Liver (tissue), 9 donors: ENCODE results near the gene RNF4. TPM values are rescaled to one million over a fixed set of nuclear protein-coding genes. Genes with fewer than 3 reads are reported as not detected.

Experiments used
- DNase-seq: peaks from one replicate; pipeline ENCODE4 v3.0.0-alpha.2; 2017; ENCODE audit warnings: low spot score
- H3K27ac ChIP-seq, 2 donors: one replicate each; pipeline ENCODE4 v1.7.0; 2013; ENCODE audit warnings: inconsistent platforms in 2 of 2, low read length in 2 of 2, control low read depth in 1 of 2, low read depth in 1 of 2, mild to moderate bottlenecking in 1 of 2
- H3K27me3 ChIP-seq, 4 donors: one replicate each; pipeline versions ENCODE4 v1.6.1 to v1.7.0; 2013; ENCODE audit warnings: low read length in 3 of 4, inconsistent platforms in 1 of 4, mild to moderate bottlenecking in 1 of 4, moderate library complexity in 1 of 4; ENCODE audit not compliant: control insufficient read depth in 4 of 4, insufficient read depth in 4 of 4
- H3K36me3 ChIP-seq, 4 donors: one replicate each; pipeline versions ENCODE4 v1.6.1 to v1.7.0; 2013; ENCODE audit warnings: low read length in 3 of 4, mild to moderate bottlenecking in 3 of 4, low read depth in 1 of 4, moderate library complexity in 1 of 4; ENCODE audit not compliant: control insufficient read depth in 4 of 4, insufficient read depth in 3 of 4
- H3K4me1 ChIP-seq, 4 donors: one replicate each; pipeline versions ENCODE4 v1.6.1 to v1.7.0; 2013; ENCODE audit warnings: low read length in 3 of 4, mild to moderate bottlenecking in 3 of 4, moderate library complexity in 1 of 4; ENCODE audit not compliant: control insufficient read depth in 4 of 4, insufficient read depth in 4 of 4
- H3K4me3 ChIP-seq, 3 donors: one replicate each; pipeline versions ENCODE4 v1.6.1 to v1.7.0; 2013; ENCODE audit warnings: low read length in 3 of 3, control low read depth in 1 of 3, low read depth in 1 of 3, mild to moderate bottlenecking in 1 of 3
- H3K9ac ChIP-seq, 2 donors: one replicate each; pipeline ENCODE4 v1.7.0; 2013; ENCODE audit warnings: low read length in 2 of 2, mild to moderate bottlenecking in 2 of 2, moderate library complexity in 2 of 2, control low read depth in 1 of 2, low read depth in 1 of 2
- H3K9me3 ChIP-seq, 4 donors: one replicate each; pipeline versions ENCODE4 v1.6.1 to v1.7.0; 2013; ENCODE audit warnings: low read length in 3 of 4; ENCODE audit not compliant: control insufficient read depth in 4 of 4
- EGR1 ChIP-seq, 2 donors: IDR thresholded peaks; 2 replicates each; pipeline ENCODE4 v1.6.1; 2016 to 2018; ENCODE audit warnings: antibody characterized with exemption in 2 of 2, low read depth in 2 of 2
- FOXA1 ChIP-seq: IDR thresholded peaks from 2 replicates; pipeline ENCODE4 v1.6.1; 2016; ENCODE audit warnings: antibody characterized with exemption
- FOXA2 ChIP-seq: IDR thresholded peaks from 2 replicates; pipeline ENCODE4 v1.6.1; 2016; ENCODE audit warnings: antibody characterized with exemption
- GABPA ChIP-seq, 2 donors: IDR thresholded peaks in 1 of 2; conservative IDR thresholded peaks in 1 of 2; 2 replicates each; pipeline ENCODE4 v1.6.1; 2016; ENCODE audit warnings: antibody characterized with exemption in 2 of 2, mild to moderate bottlenecking in 1 of 2, moderate library complexity in 1 of 2
- HNF4A ChIP-seq, 2 donors: conservative IDR thresholded peaks; 2 replicates each; pipeline ENCODE4 v1.6.1; 2016; ENCODE audit warnings: antibody characterized with exemption in 2 of 2, mild to moderate bottlenecking in 2 of 2
- HNF4G ChIP-seq: IDR thresholded peaks from 2 replicates; pipeline ENCODE4 v1.6.1; 2016; ENCODE audit warnings: antibody characterized with exemption
- JUND ChIP-seq, 2 donors: IDR thresholded peaks; 2 replicates each; pipeline ENCODE4 v1.6.1; 2016; ENCODE audit warnings: antibody characterized with exemption in 2 of 2
- NR2F2 ChIP-seq: IDR thresholded peaks from 2 replicates; pipeline ENCODE4 v1.6.1; 2016; ENCODE audit warnings: antibody characterized with exemption
- RAD21 ChIP-seq, 2 donors: IDR thresholded peaks; 2 replicates each; pipeline ENCODE4 v1.6.1; 2016; ENCODE audit warnings: antibody characterized with exemption in 2 of 2, mild to moderate bottlenecking in 2 of 2
- RXRA ChIP-seq, 2 donors: IDR thresholded peaks; 2 replicates each; pipeline ENCODE4 v1.6.1; 2017 to 2018; ENCODE audit warnings: antibody characterized with exemption in 2 of 2, mild to moderate bottlenecking in 1 of 2
- SP1 ChIP-seq: IDR thresholded peaks from 2 replicates; pipeline ENCODE4 v1.6.1; 2018; ENCODE audit warnings: antibody characterized with exemption, mild to moderate bottlenecking
- TAF1 ChIP-seq: conservative IDR thresholded peaks from 2 replicates; pipeline ENCODE4 v1.6.1; 2016; ENCODE audit warnings: antibody characterized with exemption, mild to moderate bottlenecking
- YY1 ChIP-seq: IDR thresholded peaks from 2 replicates; pipeline ENCODE4 v1.6.1; 2016; ENCODE audit warnings: antibody characterized with exemption, mild to moderate bottlenecking
- WGBS: extraction: QIAGEN DNeasy Blood & Tissue Kit; methylation state at CpG from one replicate; pipeline ENCODE4 v1.1.7; 2013; 5-methylcytosine and 5-hydroxymethylcytosine counted together
- polyA plus RNA-seq, 2 donors: library from polyadenylated mRNA; stranded (reverse) in 1 of 2; unstranded in 1 of 2; fragments of 200-250 nt in 1 of 2; fragments of >200 nt in 1 of 2; fragmentation: Nextera tagmentation in 1 of 2; extraction: Ambion mirVana in 1 of 2; gene quantifications; one replicate each; pipeline versions ENCODE4 v1.2.1 to v1.2.3, GENCODE V29; 2013 to 2015
- total RNA-seq, 2 donors: library from RNA; depleted of rRNA; stranded (reverse); fragments of >200 nt; gene quantifications; one replicate each; pipeline ENCODE4 v1.2.3, GENCODE V29; 2014
- TF ChIP-seq, protein P1 (sequence below): IDR thresholded peaks from 2 replicates; pipeline ENCODE4 v1.6.1; 2016; ENCODE audit warnings: antibody characterized with exemption, mild to moderate bottlenecking
- TF ChIP-seq, protein P2 (sequence below): fragments of 150-350 bp; IDR thresholded peaks from 2 replicates; pipeline ENCODE4 v1.5.1; 2017; ENCODE audit warnings: improper control_type of control experiment, low read depth, low read length; ENCODE audit not compliant: missing input control
- TF ChIP-seq, protein P3 (sequence below): IDR thresholded peaks from 2 replicates; pipeline ENCODE4 v1.6.1; 2016; ENCODE audit warnings: antibody characterized with exemption
- TF ChIP-seq, protein P4 (sequence below): IDR thresholded peaks from 2 replicates; pipeline ENCODE4 v1.6.1; 2016; ENCODE audit warnings: antibody characterized with exemption
- TF ChIP-seq, protein P5 (sequence below): IDR thresholded peaks from 2 replicates; pipeline ENCODE4 v1.6.1; 2016; ENCODE audit warnings: antibody characterized with exemption
- donor health status: healthy.
- donor health status: healthy.
- donor health status: healthy.
- donor health status: healthy.
- donor health status: healthy.

Gene RNF4
- total and polyA plus RNA-seq, 4 donors, result 13.0 to 31.0 (median 17.2) TPM

DNA sequence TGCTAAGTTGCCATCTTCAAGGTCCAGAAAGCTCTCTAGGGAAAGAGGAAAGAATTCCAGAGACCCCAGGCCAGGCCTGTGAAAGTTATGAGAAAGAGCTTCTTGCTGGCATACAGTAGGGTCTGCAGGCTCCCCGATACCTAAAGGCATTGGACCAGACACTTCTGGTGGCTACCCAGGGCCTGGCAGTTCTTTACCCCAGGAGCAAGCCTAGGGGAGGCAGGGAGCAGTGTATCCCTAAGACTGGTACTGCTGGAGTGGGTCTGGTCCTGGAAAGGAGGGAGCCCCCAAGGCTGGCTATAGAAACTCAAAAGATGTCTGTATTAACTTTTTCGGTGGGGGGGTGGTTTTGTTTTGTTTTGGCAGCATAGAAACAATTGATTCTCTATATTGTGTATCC, 47.7 kb downstream of the RNF4 start:
- H3K36me3 ChIP-seq, result peaks cover 7 to 38% (median 23%) of the 10 kb centered on the region in 4 donors
- TF ChIP-seq YY1 (no peak), HNF4A (conservative IDR thresholded peaks at IDR 0.05) (no peak), TAF1 (no peak), HNF4G (no peak), NR2F2 (no peak), GABPA (IDR thresholded peaks at IDR 0.05 in 1 of 2, conservative IDR thresholded peaks at IDR 0.05 in 1 of 2) (no peak)
- TF ChIP-seq, protein P1, sequence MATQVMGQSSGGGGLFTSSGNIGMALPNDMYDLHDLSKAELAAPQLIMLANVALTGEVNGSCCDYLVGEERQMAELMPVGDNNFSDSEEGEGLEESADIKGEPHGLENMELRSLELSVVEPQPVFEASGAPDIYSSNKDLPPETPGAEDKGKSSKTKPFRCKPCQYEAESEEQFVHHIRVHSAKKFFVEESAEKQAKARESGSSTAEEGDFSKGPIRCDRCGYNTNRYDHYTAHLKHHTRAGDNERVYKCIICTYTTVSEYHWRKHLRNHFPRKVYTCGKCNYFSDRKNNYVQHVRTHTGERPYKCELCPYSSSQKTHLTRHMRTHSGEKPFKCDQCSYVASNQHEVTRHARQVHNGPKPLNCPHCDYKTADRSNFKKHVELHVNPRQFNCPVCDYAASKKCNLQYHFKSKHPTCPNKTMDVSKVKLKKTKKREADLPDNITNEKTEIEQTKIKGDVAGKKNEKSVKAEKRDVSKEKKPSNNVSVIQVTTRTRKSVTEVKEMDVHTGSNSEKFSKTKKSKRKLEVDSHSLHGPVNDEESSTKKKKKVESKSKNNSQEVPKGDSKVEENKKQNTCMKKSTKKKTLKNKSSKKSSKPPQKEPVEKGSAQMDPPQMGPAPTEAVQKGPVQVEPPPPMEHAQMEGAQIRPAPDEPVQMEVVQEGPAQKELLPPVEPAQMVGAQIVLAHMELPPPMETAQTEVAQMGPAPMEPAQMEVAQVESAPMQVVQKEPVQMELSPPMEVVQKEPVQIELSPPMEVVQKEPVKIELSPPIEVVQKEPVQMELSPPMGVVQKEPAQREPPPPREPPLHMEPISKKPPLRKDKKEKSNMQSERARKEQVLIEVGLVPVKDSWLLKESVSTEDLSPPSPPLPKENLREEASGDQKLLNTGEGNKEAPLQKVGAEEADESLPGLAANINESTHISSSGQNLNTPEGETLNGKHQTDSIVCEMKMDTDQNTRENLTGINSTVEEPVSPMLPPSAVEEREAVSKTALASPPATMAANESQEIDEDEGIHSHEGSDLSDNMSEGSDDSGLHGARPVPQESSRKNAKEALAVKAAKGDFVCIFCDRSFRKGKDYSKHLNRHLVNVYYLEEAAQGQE, result no peak
- H3K9me3 ChIP-seq, result no peaks in the 10 kb centered on the region
- H3K27ac ChIP-seq, result no peak overlapping the region
- no peak overlapping the region for H3K4me3 ChIP-seq
- H3K27me3 ChIP-seq, result no peaks in the 10 kb centered on the region
- DNase-seq, result no peak
- 94% methylated on average over 2 of the region's 2 CpGs for WGBS
- no peaks in the 10 kb centered on the region for H3K4me1 ChIP-seq
- H3K9ac ChIP-seq, result no peak overlapping the region

DNA sequence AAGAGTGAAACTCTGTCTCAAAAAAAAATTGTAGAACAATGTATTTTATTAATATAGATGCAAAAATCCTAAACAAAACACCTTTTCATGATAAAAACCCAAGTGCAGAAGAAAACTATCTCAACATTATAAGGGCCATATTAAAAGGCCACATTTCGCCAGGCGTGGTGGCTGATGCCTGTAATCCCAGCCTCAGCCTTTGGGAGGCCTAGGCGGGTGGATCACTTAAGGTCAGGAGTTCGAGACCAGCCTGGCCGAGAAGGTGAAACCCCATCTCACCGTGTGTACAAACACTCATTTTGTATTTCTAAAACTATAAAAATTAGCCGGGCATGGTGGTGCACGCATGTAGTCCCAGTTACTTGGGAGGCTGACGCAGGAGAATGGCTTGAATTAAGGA, 57.7 kb downstream of the RNF4 start:
- Histone ChIP-seq H3K4me1 (no peaks in the 10 kb centered on the region), H3K27me3 (no peaks in the 10 kb centered on the region), H3K4me3 (no peak overlapping the region), H3K36me3 (no peaks in the 10 kb centered on the region), H3K9me3 (no peaks in the 10 kb centered on the region), H3K9ac (no peak overlapping the region), H3K27ac (no peak overlapping the region)
- 97% methylated on average over 9 of the region's 9 CpGs for WGBS
- DNase-seq, result no peak
- no peak for TF ChIP-seq YY1
- TF ChIP-seq SP1, result no peak
- no peak for TF ChIP-seq RXRA (IDR thresholded peaks at IDR 0.05)
- TF ChIP-seq HNF4G, result no peak
- no peak for TF ChIP-seq RAD21 (IDR thresholded peaks at IDR 0.05)
- no peak for TF ChIP-seq EGR1 (IDR thresholded peaks at IDR 0.05; ENCODE audit: low read depth in 2 of 2)
- TF ChIP-seq, protein P2, sequence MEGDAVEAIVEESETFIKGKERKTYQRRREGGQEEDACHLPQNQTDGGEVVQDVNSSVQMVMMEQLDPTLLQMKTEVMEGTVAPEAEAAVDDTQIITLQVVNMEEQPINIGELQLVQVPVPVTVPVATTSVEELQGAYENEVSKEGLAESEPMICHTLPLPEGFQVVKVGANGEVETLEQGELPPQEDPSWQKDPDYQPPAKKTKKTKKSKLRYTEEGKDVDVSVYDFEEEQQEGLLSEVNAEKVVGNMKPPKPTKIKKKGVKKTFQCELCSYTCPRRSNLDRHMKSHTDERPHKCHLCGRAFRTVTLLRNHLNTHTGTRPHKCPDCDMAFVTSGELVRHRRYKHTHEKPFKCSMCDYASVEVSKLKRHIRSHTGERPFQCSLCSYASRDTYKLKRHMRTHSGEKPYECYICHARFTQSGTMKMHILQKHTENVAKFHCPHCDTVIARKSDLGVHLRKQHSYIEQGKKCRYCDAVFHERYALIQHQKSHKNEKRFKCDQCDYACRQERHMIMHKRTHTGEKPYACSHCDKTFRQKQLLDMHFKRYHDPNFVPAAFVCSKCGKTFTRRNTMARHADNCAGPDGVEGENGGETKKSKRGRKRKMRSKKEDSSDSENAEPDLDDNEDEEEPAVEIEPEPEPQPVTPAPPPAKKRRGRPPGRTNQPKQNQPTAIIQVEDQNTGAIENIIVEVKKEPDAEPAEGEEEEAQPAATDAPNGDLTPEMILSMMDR, result no peak
- TF ChIP-seq NR2F2, result no peak
- TF ChIP-seq JUND (IDR thresholded peaks at IDR 0.05), result no peak
- TF ChIP-seq, protein P3, sequence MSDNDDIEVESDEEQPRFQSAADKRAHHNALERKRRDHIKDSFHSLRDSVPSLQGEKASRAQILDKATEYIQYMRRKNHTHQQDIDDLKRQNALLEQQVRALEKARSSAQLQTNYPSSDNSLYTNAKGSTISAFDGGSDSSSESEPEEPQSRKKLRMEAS, result no peak
- TF ChIP-seq FOXA1, result no peak
- no peak for TF ChIP-seq GABPA (IDR thresholded peaks at IDR 0.05 in 1 of 2, conservative IDR thresholded peaks at IDR 0.05 in 1 of 2)
- TF ChIP-seq FOXA2, result no peak
- TF ChIP-seq, protein P4, sequence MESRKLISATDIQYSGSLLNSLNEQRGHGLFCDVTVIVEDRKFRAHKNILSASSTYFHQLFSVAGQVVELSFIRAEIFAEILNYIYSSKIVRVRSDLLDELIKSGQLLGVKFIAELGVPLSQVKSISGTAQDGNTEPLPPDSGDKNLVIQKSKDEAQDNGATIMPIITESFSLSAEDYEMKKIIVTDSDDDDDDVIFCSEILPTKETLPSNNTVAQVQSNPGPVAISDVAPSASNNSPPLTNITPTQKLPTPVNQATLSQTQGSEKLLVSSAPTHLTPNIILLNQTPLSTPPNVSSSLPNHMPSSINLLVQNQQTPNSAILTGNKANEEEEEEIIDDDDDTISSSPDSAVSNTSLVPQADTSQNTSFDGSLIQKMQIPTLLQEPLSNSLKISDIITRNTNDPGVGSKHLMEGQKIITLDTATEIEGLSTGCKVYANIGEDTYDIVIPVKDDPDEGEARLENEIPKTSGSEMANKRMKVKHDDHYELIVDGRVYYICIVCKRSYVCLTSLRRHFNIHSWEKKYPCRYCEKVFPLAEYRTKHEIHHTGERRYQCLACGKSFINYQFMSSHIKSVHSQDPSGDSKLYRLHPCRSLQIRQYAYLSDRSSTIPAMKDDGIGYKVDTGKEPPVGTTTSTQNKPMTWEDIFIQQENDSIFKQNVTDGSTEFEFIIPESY, result no peak
- no peak for TF ChIP-seq HNF4A (conservative IDR thresholded peaks at IDR 0.05)
- TF ChIP-seq, protein P1, result no peak
- TF ChIP-seq TAF1, result no peak
- TF ChIP-seq, protein P5, sequence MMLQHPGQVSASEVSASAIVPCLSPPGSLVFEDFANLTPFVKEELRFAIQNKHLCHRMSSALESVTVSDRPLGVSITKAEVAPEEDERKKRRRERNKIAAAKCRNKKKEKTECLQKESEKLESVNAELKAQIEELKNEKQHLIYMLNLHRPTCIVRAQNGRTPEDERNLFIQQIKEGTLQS, result no peak
